HG02970 (cell line): ENCODE measurements around the gene ANKRD23.
"Not testable (repeated sequence)": the region's sequence is repeated elsewhere in the genome, so short reads cannot be mapped to it uniquely, and the experiment has no call there.

ENCODE experiments used
- ATAC-seq: cut with Tn5 transposase; IDR thresholded peaks from one replicate; pipeline ENCODE4 v1.9.1; 2021; ENCODE audit warnings: mild to moderate bottlenecking, moderate library complexity, moderate number of reproducible peaks; ENCODE audit not compliant: unreplicated experiment, low FRiP score

The ANKRD23 gene

DNA sequence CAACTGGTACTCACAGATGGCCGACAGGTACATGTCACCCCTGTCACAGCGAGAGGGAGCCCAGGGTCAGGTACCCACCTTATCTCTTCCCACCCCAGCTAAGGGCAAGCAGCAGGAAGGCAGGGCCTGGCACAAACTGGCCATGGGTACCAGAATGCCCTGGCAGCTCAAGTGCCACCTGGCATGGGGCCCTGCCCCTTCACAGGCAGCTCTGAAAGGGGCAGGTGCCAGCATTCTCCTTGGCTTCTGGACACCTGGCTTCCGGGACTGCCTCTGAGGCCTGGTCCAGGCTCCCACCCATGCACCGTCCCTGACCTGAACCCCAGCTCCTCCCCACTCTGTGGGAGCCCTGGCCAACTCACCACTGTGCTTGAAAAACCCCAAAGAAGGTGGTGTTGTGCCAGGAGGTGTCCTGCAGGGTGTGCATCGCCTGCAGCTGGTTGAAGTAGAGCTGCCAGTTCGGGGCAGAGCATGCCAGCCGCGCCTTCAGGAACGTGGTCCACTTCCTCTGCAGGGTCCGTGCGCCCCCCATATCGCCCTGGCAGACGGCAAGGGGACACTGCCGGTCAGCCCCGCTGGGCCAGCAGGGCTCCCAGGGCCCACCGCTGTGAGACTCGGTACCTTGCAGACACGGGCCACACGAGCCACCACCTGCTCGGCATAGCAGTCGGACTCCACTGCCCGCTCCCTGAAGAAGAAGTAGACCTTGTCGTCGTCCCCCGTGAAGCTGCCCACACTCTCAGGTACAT is 20.7 kb upstream of the ANKRD23 start:
- ATAC-seq, result no peak

- no peak for ATAC-seq
These were observed 19.9 kb upstream of the ANKRD23 start for GRCh38 chr2:96863575-96864342.

- ATAC-seq, result not testable (repeated sequence)
These were observed 19.2 kb upstream of the ANKRD23 start for GRCh38 chr2:96863056-96863455.

- no peak for ATAC-seq
These were observed 17.3 kb upstream of the ANKRD23 start for GRCh38 chr2:96861074-96861473.

DNA sequence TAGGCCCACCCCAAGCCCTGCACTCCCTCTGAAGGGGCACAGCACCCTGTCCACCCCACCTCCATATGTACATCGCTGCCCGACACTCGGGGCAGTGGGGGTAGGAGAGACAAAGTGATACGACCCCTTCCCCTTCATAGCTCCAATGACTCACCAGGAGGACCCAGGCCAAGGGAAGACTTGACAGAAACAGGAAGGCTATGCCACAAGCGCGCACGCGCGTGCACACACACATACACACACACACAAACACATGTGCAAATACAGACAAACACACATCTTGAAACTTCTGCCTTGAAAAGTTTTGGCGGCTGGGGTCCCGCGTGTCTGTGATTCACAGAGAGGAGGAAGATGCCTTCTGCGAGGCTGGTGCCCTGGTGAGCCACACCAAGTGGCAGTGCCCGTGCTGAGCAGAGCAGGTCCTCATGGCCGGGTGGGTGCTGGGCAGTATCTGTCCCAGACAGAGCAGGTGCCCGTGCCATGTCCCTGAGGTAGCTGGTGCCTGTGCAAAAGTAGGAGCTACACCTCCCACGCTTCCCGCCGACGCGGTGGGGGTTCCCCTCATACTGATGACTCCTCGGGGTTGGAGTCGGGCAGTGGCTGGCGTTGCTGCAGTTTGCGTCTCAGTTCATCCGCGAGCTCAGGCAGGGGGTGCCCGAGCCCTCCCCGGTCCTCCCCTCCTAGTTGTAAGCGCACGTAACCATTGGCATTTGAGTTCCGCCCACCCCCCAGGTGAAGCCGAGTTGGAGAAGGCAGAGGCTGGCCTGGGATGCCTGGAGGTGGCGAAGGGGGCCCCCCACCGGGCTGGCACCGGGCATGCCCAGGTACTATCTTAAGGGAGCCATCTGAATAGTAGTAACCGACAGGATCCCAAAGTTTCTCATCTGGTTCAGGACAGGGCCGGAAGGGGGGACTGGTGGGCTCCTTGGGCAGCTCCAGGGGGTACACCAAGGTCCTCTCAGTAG is 16.5 kb upstream of the ANKRD23 start:
- ATAC-seq, result no peak

GRCh38 chr2:96859681-96860064 is 15.9 kb upstream of the ANKRD23 start:
- ATAC-seq, result no peak

- no peak for ATAC-seq
These were observed 15.4 kb upstream of the ANKRD23 start for GRCh38 chr2:96859099-96859649.

DNA sequence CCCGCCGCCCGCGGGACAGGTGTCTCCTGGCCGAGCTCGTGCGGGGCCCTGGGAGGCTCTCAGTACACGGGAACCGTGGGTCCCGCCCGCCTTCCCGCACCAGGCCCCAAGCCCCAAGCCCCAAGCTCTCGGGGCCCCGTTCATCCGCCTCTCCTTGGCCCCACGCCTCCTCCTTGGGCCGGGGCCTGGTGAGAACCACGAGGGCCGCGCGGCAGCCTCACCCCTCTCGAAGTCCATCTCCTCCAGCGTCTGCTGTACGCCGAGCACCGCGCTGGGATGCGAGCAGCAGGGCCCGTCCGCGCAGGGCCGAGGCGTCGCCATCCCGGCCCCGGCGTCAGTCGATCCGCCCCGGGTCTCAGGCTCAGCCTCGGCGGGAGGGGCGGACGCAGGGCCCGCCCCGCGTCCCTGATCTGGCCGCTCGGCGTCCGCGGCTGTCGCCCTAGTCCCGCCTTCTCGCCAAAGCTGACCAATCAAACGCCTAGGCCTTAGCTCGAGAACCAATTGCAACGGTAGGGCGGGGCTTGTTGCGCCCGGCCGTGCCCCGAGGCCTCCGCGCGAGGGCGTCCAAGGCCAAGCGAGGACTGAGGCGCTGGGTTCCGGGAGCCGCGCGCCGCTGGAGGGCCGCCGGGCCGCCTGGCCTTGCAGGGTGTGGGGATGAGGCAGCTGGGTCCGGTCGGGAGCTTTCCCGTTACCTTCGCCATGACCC is 14.0 kb upstream of the ANKRD23 start, which contains the start of gene ANKRD39:
TSS of gene ANKRD39 (minus strand) at position 350 of the 706 bp plus-strand sequence. CDS start at position 321, 29 bp downstream.
- peak; percentile 93 for ATAC-seq

DNA sequence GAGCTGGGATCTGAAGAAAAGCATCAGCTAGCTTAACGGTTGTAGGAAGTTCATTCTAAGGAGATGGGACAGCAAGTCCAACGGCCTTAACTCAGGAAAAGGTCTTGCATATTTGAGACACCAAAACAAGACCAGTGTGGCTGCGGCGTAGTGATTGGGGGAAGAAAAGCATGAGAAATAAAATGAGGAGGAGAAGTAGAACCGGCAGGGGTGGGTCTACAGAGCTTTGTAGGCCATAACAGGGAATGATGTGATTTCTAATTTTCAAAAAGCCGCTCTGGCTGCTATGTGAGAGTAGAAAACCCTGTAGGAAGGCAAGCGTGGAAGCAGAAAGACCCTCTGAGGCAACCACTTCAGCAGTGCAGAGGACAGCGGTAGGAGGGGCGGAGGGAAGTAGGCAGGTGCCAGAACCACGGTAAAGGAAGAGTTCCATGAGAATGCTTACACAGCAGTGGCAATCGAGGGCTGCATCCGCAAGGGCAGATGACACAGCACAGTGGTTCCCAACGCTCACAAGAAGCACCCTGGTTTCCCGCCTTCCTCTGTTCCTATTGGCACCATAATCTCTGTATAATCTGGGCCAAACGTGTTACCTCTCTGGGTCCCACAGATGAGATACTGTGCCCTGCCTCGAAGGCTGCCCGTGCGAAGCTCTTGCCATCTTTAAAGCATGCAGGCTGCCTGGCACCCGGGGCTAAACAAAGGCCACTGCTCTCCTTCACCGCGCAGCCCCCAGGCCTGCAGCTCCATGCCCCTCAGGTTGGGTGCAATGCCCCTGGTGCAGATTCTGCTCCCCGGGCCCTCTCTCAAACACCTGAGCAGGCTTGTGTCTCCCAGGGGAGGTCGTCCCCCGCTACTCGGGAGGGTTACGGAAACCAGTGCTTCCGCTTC is 13.2 kb upstream of the ANKRD23 start:
- ATAC-seq, result peak; percentile 24

- no peak for ATAC-seq
These were observed 9.5 kb upstream of the ANKRD23 start for GRCh38 chr2:96853321-96853720.

- no peak for ATAC-seq
These were observed 8.8 kb upstream of the ANKRD23 start for GRCh38 chr2:96852667-96853066.

DNA sequence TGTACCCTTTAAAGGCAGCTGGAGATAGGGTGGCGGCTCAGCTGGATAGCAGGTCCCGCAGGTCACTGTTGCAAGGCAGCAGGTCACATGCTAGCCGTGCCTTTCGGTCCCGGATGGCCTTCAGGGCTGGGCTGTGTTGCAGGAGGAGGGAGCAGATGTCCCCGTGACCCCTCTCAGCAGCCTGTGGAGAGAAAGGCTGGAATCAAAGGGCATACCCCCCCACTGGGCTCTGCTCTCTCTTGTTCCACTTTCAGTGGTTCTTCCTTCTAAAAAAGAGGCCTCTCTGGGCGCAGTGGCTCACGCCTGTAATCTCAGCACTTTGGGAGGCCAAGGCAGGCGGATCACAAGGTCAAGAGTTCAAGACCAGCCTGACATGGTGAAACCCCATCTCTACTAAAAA is 4.4 kb upstream of the ANKRD23 start:
- no peak for ATAC-seq

GRCh38 chr2:96847586-96847985 is 3.8 kb upstream of the ANKRD23 start:
- no peak for ATAC-seq

GRCh38 chr2:96846825-96847224 is 3.0 kb upstream of the ANKRD23 start:
- ATAC-seq, result no peak

DNA sequence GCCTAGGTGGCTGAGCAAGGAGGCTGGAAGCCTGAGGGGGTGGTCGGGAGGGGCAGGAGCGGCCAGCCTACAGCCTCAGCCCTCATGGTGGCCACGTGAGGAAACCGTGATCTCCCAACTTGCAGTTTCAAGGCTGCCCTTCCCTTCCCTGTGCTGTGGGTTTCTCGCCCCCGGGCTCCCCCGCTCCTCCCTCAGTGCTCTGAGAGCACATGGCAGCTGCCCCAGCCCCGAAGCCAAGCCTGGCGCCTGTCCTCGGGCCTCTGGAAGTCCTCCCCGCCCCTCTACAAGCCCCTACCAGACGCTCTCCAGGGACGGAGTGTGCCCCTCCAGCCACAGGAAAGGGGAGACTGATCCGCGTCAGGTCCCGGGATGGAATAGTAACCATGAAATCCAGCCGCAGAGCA is 586 bp upstream of the ANKRD23 start:
- ATAC-seq, result no peak

GRCh38 chr2:96842600-96842999 is 1.2 kb downstream of the ANKRD23 start:
- ATAC-seq, result no peak

DNA sequence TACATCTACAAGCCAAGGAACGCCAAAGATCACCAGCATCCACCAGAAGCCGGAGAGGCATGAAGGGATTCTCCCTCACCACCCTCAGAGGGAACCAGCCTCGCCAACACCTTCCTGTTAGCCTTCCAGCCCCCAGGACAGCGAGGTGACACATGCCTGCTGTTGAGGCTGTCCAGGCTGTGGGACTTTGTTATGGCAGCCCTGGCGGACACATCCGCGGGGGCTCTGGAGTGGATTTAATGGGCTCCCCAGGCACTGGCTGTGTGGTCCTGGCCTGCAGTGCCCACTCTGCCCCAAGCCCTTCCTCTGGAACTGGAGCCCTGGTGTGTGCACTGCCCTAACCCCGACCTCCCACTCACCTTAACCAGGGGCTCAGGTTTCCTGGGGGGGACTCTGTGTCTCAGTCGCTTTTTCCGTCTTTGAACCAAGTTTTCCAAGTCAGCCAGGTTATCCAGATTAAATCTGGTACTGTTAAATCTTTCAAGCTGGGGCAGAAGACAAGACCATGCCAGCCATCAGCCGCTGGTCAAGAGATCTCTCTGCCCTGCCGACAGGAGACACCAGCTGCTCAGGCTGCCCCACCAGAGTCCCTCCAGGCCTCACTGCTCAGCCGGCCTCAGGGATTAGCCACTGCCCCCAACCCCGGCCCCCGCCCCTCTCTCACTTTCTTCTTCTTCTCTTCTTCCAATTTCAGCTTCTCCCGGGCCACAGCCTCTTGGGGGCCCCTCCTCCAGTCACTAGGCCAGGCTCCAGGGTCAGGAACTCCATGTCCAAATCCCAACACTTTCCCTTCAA is 1.9 kb downstream of the ANKRD23 start:
- ATAC-seq, result no peak
